HG03196 (cell line): ENCODE data around the gene ARHGEF3.

Experiments
- ATAC-seq: cut with Tn5 transposase; IDR thresholded peaks from one replicate; pipeline ENCODE4 v1.9.1; 2021; ENCODE audit not compliant: unreplicated experiment

Gene ARHGEF3

DNA sequence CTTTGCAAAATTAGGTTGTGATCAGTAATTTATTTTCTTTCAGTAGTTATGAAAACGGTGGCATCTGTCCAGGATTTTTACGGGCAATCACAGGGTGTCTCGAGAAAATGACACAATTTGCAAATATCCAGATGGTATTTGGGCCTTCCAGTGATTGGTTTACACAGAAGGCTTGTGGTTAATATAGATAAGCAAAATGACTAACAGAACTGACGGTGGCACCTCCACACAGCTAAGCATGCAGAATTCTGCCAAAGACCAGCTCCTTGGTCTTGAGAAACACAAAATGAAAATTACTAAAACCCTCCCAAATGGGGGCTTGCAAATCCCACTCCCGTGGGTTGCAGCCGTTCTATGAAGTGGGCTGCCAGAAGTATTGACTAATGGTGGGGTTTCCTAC lies 5.5 kb downstream of the ARHGEF3 start:
- no peak for ATAC-seq

DNA sequence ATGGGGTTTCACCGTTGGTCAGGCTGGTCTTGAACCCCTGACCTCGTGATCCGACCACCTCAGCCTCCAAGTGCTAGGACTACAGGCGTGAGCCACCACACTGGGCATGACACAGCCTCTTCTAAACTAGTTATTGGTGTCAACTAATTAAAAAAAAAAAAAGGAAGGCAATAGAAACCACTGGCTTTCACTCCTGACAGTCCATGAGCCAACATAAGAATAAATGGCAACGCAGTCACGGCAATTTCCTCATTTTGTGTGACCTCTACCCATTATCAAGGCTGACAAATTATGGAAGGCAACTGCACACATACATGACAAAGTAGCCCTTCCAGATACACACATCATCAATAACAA lies 5.9 kb downstream of the ARHGEF3 start:
- ATAC-seq = no peak

DNA sequence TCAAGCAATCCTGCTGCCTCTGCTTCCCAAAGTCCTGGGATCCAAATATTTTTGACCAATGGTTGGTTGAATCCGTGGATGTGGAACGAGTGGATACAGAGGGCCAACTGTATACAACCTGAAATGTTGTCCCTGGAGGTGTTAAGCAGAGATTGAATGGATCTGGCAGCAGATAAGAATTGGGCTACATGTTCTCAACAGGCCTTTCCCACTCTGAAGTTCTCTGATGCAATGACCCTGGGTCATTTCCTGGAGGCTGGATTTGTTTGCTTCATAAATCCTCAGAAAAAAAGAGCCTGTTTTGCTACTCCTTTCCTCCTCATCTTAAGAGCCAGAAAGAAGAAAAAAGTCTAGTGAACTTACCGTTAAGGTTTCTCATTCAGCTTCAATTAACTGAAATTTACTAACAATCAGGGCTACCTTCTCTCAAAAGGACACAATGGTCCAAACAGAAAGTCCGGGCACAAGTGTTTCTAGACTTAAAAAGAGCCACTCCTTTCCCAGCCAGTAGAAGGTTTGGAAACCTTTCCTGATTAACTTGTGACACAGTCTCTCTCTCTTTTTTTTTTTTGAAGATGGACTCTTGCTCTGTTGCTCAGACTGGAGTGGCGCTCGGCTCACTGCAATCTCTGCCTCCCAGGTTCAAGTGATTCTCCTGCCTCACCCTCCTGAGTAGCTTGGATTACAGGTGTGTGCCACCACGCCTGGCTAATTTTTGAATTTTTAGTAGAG lies 6.5 kb downstream of the ARHGEF3 start:
- ATAC-seq = no peak

DNA sequence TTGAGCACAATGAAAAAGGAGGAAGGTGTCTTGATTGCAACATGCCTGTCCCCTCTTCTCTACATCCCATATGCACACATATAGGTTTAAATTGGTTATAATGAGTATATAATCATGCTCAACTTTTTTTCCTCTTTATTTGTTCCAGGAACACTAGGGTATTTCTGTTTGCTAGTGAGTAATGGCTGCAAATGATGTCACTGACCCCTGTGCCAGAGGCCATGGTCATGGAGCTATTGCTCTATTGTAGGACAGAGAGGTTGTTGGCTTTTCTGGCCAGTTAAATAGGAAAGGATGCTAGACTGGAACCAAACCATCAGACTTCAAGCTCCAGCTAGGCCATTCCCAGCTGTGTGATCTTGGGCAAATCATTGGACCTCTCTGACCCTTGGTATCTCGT lies 9.6 kb downstream of the ARHGEF3 start:
- ATAC-seq = no peak

DNA sequence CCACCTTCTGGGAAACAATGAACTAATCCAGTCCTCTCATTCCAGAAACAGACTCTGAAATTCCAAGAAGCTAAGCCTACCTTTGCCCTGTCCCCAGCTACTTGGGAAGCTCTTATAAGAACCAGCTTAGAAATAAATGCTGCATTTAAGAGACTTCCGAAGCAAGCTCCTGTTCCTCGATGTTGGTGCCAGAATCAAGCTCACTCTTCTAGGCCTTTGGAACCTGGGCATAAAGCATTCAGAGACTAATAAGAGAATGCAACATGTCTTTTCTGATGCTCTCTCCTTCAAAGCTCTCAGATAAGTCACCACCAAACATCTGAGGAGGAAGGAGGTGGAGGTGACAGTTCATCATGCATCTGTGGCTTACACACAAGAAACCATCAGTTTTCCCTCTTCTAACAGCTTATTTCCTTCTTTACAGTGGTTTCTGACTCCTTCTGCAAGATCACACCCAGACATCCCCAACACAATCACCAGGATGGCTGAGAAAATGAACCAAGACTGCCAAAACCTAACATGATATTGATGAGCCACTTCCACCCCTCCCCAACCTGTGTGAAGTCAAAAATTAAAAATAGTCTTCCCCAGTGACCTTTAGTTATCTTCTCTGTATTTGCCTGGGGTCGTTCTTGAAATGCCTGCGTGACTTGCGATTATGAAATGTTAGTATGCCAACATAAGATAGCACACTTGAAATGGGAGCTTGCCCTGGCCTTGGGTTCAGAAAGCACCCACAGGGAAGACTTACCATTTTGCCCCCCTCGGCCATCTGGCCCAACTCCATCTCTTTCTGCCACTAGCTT lies 11.5 kb downstream of the ARHGEF3 start:
- ATAC-seq = no peak

DNA sequence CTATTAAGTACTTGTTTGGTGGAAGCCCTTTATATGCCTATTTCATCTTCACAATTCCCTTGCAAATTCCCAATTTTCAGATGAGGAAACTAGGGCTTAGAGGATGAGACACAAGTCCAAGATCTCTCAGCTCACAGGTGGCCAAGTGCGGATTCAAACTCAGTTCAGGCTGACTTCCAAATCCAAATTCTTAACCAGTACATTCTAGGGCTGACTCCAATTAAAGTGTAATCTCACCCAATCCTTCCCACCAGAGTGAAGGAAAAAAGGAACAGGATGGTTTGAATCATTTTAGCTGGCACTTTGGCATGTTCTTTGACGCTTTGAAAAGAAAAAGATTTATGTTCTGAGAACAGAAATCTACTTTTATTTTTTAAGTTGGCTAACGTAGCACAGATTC lies 12.7 kb downstream of the ARHGEF3 start:
- ATAC-seq = no peak

DNA sequence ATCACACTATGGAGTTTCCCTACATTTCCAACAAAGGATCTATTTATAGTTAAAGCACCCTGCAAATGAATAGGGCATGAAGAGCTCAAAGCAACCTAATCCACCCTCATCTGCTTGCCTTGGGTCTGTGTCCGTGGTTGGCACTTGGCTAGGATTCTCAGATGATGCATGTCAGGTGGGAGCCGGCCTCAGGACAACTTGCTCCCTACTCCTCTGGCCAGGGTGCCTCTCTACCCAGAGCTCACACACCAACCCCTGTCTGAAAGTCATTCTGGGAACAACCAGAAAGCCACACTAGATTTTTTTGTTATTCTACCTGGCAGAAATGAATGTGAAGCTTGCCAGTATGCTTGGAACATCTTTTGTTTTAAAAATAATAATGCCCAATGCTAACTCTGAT lies 13.2 kb downstream of the ARHGEF3 start:
- ATAC-seq = no peak

DNA sequence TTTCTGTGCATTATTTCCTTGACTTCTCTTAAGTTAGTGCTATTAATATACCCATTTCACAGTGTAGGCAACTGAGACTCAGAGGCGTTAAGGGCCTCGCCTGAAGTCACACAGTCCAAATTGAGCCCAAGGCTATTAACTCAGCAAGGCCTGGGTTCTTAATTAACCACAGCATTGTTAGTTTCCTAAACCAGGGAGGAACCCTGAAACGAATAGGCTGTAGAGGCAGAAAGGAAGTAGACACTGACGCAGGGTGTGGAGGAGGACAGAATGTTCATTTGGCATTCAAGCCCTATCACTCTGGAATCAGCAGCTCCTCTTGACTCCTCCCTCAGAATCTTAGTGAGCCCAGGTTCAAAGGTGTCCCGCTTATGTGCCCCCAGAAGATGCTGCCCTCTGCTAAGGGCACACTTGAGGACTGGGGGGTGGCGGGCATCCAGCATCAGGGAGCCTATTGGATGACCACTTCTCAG lies 13.9 kb downstream of the ARHGEF3 start:
- no peak for ATAC-seq

DNA sequence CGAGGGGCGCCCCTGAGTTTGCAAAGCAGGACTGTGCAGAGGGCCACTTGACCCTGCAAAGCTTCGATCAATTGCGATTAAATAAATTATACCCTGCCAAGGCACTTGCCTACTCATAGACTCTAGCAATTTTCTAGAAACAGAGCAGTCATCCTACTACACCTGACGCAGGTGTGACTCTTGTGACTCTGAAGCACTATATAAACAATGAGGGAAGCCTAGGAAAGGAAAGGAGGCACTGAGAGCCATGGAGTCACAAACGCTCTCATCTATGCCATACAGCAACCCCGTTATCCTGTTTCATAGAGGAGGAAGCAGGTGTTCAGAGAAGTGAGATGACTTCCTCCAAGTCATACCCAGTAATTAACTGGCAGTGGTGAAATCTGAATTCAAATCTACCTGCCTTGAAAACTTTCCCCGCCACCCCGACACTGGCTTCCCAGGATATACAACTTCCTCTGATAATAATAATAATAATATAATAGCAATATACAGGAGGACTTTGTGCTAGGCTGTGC lies 14.4 kb downstream of the ARHGEF3 start:
- ATAC-seq = no peak

DNA sequence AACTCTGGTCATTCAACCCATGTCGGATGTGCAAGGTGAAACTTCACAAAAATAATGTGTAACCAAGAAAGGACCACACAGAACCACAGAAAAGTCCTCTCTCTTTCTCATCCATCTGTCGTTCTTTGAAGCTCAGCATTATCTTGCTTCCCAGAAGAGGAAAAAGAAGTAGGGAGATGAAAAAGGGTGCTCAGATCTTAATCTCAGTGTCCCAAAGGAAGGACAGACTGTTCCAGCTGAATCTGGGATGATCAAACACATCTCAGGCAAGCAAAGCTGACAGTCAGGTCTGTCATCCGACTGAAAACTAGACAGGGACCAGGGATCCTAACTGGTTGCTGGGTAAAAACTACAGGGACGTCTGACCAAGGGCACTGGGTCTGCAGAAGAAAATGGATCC lies 16.2 kb downstream of the ARHGEF3 start:
- ATAC-seq = no peak

DNA sequence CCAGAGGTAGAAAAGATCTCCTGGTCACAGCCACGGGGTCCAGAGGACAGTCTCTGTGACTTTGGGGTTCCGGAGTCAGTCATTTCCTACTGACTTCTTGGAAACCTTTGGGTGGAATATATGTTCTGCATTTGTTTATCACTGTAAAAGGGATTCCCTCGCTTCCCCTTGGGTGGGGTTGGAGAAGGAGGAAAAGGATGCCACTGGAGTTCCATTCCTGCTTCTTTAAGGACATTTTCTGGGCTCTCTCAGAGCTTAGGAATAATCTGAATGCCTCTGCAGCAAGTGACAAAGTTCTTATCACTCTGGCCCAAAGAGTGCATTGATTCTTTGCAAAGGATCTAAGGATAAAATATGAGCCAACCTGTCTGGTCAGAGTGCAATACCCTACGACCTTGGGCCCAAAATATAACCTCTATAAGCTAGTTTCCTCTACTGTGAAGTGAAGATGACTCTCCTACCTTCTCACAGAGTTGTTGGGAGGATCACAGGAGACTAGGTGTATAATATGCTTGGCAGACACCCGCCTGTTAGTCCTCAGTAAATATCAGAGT lies 17.2 kb downstream of the ARHGEF3 start:
- ATAC-seq = no peak

DNA sequence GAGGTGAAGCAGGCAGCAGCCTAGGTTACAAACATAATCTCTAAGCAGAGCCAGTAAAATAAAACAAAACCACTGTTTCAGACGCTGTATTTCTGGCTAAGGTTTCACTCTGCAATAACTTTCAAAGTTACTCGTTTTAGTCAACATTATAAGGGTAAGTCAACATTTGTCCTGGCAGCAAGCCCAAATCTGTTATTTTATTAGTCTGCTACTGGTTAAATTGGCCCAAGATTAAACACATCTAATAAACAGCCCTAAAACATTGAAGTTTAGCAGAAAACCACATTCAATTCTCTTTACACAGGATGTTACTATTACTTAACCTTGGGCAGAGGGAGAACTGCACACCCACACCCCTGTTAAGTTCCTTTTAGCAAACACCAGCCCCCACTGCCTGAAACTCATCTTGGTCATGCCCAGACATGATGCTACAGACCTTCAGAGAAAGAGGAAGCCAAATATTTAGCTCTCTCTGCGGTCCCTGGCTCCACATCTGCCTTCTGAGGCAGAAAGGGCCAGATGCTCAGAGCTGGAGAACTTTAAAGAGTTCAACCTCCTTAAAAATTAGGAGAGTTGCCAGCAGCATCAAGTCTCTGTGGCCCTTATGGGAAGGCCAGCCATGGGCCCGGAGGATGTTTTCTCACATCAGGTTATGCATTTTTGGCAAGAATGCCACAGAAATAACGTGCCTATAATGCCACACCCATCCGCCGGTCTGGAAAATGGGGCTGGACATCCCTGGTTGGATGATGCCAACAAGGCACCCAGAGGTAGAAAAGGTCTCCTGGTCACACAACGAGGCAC lies 17.9 kb downstream of the ARHGEF3 start:
- peak; percentile 99 for ATAC-seq

DNA sequence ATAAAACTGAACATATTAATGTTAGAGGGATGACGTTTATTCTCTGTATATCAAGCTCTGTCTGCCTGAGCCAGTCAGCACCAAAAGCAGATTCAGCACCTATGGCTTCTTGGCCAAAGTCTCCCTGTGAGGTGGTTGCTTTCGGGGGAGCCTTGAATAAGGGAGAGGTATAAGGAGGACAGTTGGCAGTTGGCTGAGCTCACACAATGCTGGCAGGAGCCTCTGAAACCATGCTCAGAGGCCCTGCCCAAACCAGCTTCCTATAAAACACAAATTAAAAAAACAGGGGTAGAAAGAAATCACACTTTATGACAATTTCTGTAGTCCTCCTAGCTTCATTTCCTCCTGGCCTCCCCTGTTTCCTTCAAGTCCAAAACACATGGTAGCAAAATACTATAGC lies 18.8 kb downstream of the ARHGEF3 start:
- ATAC-seq = no peak

DNA sequence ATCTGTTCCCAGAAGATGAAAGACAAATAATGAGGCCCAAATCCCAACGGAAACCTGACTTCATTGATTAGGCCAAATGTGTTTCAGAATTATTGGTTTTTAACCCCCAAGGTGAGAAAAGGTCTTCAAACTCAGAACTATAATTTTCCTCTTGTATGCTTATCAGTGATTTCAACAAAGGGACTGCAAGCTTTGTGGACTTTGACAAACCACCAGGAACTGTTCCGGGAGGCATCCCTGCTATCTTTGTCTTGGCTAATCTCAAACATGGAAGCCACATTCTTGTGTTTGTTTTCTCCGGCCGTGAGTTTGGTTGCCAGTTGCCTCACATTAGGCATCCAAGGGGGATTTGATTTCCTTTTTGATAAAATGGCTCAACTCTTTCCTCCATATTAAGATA lies 19.5 kb downstream of the ARHGEF3 start:
- no peak for ATAC-seq

DNA sequence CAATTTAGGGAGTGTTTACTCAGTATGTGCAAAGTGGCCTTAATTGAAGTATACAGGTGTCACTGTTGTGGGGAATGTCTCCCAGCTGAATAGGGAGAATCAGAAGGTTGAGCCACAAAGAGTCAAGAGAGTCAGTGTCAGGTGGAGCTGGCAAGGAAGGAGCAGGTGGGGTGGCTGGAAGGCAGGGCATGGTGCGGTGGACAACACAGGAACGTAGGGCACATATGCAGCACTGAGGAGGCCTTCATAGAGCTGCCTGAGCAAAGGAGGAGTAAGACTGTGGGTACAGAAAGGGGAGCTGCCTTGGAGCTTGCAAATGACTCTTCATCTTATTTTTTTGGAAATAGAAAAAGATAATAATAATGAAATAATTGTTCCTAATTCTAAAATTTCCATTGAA lies 20.0 kb downstream of the ARHGEF3 start:
- ATAC-seq = no peak

DNA sequence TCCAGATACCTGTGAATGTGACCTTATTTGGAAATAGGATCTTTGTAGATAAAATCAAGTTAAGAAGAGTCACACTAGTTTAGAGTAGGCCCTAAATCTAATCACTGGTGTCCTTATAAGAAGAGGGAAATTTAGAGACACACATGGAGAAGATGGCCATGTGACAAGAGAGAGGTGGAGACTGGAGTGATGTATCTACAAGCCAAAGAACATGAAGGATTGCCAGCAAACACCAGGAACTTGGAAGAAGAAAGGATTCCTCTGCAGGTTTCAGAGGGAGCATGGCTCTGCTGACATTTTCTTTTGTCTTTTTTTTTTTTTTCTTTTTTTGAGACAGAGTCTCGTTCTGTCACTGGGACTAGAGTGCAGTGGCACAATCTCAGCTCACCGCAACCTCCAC lies 20.8 kb downstream of the ARHGEF3 start:
- no peak for ATAC-seq

DNA sequence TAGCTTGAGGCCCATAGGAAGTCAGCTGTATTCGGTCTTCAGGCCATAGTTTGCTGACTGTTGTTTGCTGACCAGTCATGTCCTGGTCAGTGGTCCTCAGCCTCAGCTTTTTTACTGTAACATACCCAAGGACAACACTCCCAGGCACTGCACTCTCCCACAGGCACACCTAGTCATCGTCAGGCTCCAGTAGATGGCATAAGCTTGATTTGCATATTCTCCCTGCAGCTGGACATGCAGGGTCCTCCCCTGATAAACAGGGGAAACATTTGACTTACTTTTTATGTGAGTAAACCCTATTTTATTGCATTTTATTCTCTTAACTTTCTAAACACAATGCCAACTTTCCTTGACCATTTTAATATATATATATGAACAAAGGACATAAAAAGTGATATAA lies 22.9 kb downstream of the ARHGEF3 start:
- no peak for ATAC-seq

DNA sequence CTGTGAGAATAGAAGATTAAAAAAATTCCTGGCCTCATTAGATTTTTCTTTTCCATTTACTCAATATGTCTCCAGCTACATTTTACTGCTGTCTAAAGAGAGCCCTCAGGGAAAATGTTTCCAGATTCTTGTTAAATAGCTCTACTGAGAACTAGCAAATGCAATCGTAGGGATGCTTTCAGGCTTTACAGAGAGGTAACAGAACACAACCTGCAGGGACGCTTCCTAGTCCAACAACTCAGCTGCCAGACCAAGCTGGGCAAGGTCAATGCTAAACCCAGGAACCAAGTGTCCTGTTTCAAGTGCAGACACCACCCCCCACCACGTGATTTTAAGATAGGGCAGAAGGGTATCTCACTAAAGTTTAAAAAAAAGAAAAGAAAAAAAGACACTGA lies 25.2 kb downstream of the ARHGEF3 start:
- no peak for ATAC-seq

DNA sequence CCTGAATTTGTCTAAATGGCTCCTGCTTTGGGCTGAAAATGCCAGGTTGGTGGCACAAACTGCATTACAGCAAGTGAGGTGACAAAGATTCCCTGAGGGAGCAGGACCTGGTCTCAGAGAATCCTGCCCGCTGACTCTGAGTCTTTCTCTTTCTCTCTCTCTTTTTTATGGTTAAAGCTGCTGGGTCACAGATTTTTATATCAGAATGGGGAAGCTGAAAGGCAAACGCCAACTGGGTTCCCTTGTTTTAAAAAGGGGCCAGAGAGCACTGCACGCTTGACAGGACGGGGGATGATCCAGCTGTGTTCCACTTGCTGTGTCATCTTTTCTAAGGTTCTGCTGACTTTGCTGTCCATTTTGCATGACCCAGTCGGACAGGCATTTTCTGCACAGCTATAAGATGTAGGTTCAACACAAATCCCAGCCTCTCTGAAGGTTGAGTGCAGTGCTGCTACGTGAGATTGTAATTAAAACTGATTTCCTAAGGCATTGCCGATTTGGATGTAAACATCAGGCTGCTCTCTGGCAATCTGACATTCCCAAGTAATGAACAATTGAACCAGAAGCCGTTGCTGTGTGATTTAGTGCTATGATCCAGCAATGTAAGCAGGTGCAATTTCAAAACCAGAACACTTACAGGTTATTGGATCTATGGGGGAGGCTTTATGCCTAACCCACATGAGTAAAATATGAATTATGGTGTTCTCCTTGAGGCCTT lies 25.8 kb downstream of the ARHGEF3 start:
- ATAC-seq = no peak

DNA sequence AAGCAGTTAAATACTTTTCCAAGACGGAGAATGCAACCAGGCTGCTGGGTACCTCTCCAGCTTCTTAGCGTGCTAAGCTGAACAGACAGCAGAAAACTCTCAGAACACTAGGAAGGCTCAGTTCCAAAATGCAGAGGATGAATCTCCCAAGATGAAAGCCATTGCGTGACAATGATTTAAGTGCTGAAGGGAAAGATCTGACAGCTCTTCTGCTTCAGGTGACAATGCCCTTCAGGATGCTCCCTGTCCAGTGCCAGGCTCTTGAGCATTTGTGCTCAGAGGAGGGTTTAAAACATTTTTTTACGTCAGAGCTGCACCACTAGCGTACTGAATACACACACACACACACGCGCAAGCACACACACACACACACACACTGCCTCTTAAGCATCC lies 26.3 kb downstream of the ARHGEF3 start:
- ATAC-seq = no peak

DNA sequence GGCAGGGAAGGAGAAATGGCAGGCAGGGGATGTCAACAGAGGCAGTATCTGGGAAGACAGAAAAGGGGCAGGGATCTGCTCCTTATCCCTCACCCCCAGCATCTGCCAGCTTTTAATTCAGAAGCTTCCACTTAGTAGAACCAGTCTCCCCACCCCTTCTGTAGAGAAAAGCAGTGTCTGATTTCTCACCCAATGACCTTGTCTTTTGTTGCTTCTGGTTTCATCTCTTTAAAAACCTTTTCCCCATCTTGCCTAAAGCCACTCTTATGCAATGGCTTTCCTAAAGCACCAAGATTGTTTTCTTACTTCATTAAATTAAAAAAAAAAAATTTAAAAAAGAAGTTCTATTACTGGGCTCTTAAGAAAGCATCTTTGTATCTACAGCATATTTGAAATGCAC lies 27.8 kb downstream of the ARHGEF3 start:
- ATAC-seq = no peak
